ENCODE results near the gene GPANK1. TPM values are rescaled to one million over a fixed set of nuclear protein-coding genes. Genes with fewer than 3 reads are reported as not detected.

Gene GPANK1
- polyA plus RNA-seq, 4 donors: 14.8 to 30.2 (median 21.7) TPM

DNA sequence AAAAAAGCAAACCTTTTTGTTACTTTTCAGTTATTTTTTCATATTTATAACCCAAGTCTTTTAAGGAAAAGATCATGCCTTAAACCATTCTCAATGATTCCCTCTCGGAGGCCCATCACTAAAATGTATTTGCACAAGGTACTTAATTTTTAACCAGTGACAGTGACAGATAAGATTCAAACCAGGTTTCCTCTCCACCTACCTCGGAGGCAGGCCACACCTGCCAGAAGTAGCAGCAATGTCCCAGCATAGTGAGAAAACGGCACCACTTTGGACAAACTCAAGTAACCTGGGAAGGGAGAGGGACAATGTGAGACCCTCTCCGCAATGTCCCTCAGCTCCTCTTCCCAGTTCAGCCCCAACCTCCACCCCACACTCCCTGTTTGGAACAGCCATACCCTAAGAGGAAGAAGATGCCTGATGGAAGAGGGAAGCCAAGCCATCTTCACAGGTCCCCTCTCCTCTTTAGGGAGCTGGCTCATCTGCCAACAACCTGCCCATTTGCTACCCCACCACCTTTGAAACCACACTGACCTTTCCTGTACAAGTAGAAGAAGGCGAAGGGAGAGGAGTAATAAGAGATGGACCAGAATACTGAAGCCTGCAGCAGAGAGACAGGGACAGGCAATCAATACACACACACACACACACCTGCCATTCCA lies 36.1 kb upstream of the GPANK1 start:
- H3K36me3 ChIP-seq (ENCODE audit: control insufficient read depth in 3 of 3, insufficient read depth in 2 of 3, low read depth in 1 of 3, low read length in 3 of 3): peaks cover 0 to 45% (median 4%) of the 10 kb centered on the region in 3 donors
- H3K9me3 ChIP-seq (ENCODE audit: control insufficient read depth in 2 of 2, insufficient read depth in 1 of 2, low read depth in 1 of 2, low read length in 1 of 2): no peaks in the 10 kb centered on the region
- no peak overlapping the region for H3K4me3 ChIP-seq (ENCODE audit: low read depth in 1 of 3, low read length in 3 of 3)
- peaks cover 0 to 21% (median 4%) of the 10 kb centered on the region in 3 donors for H3K4me1 ChIP-seq (ENCODE audit: control insufficient read depth in 3 of 3, insufficient read depth in 2 of 3, low read depth in 1 of 3, low read length in 2 of 3)
- H3K27ac ChIP-seq (ENCODE audit: low read depth in 1 of 3, low read length in 2 of 3): peak overlapping the region in 2 of 3 donors; percentile 21 to 39
- DNase-seq: peak in 1 of 2 donors; percentile 50
- H3K27me3 ChIP-seq (ENCODE audit: control insufficient read depth in 3 of 3, insufficient read depth in 3 of 3, low read length in 3 of 3): no peaks in the 10 kb centered on the region
- 45 to 72% (median 64%) methylated on average over 5 of the region's 5 CpGs for whole genome bisulfite sequencing, 3 donors
- FAIRE-seq: no peak

DNA sequence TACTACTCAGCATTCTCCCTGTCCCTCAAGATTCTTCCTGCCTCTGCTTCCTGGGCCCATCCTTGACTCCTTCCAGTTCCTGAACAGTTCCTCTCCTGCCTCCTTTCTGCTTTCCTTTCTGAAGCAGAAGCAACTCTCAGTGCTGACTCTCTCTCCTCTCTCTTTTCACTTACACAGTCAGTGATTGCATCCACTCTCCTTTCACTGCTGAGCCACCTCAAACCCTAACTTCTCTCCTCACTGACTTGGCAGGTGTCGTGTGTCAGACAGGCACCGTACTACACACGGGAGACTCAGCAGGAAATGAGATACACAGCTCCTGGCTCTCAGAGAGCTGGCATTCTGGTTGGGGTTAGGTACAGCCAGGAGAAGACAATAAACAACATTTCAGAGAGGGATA lies 32.8 kb upstream of the GPANK1 start:
- H3K4me1 ChIP-seq (ENCODE audit: control insufficient read depth in 3 of 3, insufficient read depth in 2 of 3, low read depth in 1 of 3, low read length in 2 of 3): peaks cover 0 to 18% (median 4%) of the 10 kb centered on the region in 3 donors
- H3K9me3 ChIP-seq (ENCODE audit: control insufficient read depth in 2 of 2, insufficient read depth in 1 of 2, low read depth in 1 of 2, low read length in 1 of 2): no peaks in the 10 kb centered on the region
- no peak overlapping the region for H3K4me3 ChIP-seq (ENCODE audit: low read depth in 1 of 3, low read length in 3 of 3)
- H3K27me3 ChIP-seq (ENCODE audit: control insufficient read depth in 3 of 3, insufficient read depth in 3 of 3, low read length in 3 of 3): no peaks in the 10 kb centered on the region
- H3K27ac ChIP-seq (ENCODE audit: low read depth in 1 of 3, low read length in 2 of 3): no peak overlapping the region
- no peak for DNase-seq
- H3K36me3 ChIP-seq (ENCODE audit: control insufficient read depth in 3 of 3, insufficient read depth in 2 of 3, low read depth in 1 of 3, low read length in 3 of 3): peaks cover 7 to 76% (median 9%) of the 10 kb centered on the region in 3 donors
- 47 to 62% (median 48%) methylated on average over 3 of the region's 3 CpGs for WGBS, 3 donors
- no peak for FAIRE-seq

DNA sequence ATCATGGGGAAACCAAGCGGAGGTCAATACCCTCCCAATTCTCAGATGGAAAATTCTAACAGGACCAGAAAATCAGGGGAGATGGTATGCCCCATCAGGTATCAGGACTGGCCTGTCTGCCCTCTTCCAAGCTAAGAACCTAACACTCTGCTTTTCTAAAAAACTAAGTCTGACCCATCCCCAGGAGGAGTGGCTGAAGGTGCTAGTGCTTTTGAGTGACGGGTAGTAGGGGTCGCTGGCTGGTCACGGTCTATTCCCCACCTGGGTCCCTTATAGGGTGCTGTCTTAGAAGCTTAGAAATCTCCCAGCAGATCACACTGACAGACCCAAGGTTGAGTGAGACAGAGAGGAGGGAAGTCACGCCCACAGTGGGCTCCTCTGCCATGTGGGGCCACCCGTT lies 28.7 kb upstream of the GPANK1 start:
- Histone ChIP-seq H3K4me3 (ENCODE audit: low read depth in 1 of 3, low read length in 3 of 3) (no peak overlapping the region), H3K27me3 (ENCODE audit: control insufficient read depth in 3 of 3, insufficient read depth in 3 of 3, low read length in 3 of 3) (no peaks in the 10 kb centered on the region), H3K36me3 (ENCODE audit: control insufficient read depth in 3 of 3, insufficient read depth in 2 of 3, low read depth in 1 of 3, low read length in 3 of 3) (peaks cover 9 to 86% (median 14%) of the 10 kb centered on the region in 3 donors), H3K4me1 (ENCODE audit: control insufficient read depth in 3 of 3, insufficient read depth in 2 of 3, low read depth in 1 of 3, low read length in 2 of 3) (peaks cover 0 to 15% (median 0%) of the 10 kb centered on the region in 3 donors), H3K27ac (ENCODE audit: low read depth in 1 of 3, low read length in 2 of 3) (no peak overlapping the region), H3K9me3 (ENCODE audit: control insufficient read depth in 2 of 2, insufficient read depth in 1 of 2, low read depth in 1 of 2, low read length in 1 of 2) (no peaks in the 10 kb centered on the region)
- no peak for FAIRE-seq
- no peak for DNase-seq
- WGBS, 3 donors: 93 to 95% (median 94%) methylated on average over 6 of the region's 6 CpGs

GRCh38 chr6:31692886-31693285 lies 28.1 kb upstream of the GPANK1 start:
- Histone ChIP-seq H3K36me3 (ENCODE audit: control insufficient read depth in 3 of 3, insufficient read depth in 2 of 3, low read depth in 1 of 3, low read length in 3 of 3) (peaks cover 9 to 91% (median 14%) of the 10 kb centered on the region in 3 donors), H3K4me1 (ENCODE audit: control insufficient read depth in 3 of 3, insufficient read depth in 2 of 3, low read depth in 1 of 3, low read length in 2 of 3) (peaks cover 0 to 15% (median 0%) of the 10 kb centered on the region in 3 donors), H3K27me3 (ENCODE audit: control insufficient read depth in 3 of 3, insufficient read depth in 3 of 3, low read length in 3 of 3) (no peaks in the 10 kb centered on the region), H3K9me3 (ENCODE audit: control insufficient read depth in 2 of 2, insufficient read depth in 1 of 2, low read depth in 1 of 2, low read length in 1 of 2) (no peaks in the 10 kb centered on the region), H3K4me3 (ENCODE audit: low read depth in 1 of 3, low read length in 3 of 3) (no peak overlapping the region), H3K27ac (ENCODE audit: low read depth in 1 of 3, low read length in 2 of 3) (no peak overlapping the region)
- DNase-seq: no peak
- WGBS, 3 donors: 91 to 96% (median 93%) methylated on average over 8 to 9 of the region's 9 CpGs
- no peak for FAIRE-seq

GRCh38 chr6:31692353-31692752 lies 27.6 kb upstream of the GPANK1 start:
- H3K4me1 ChIP-seq (ENCODE audit: control insufficient read depth in 3 of 3, insufficient read depth in 2 of 3, low read depth in 1 of 3, low read length in 2 of 3): peaks cover 0 to 15% (median 0%) of the 10 kb centered on the region in 3 donors
- H3K4me3 ChIP-seq (ENCODE audit: low read depth in 1 of 3, low read length in 3 of 3): no peak overlapping the region
- FAIRE-seq: no peak
- 82 to 89% (median 88%) methylated on average over 4 of the region's 4 CpGs for WGBS, 3 donors
- no peaks in the 10 kb centered on the region for H3K27me3 ChIP-seq (ENCODE audit: control insufficient read depth in 3 of 3, insufficient read depth in 3 of 3, low read length in 3 of 3)
- H3K27ac ChIP-seq (ENCODE audit: low read depth in 1 of 3, low read length in 2 of 3): no peak overlapping the region
- DNase-seq: no peak
- H3K36me3 ChIP-seq (ENCODE audit: control insufficient read depth in 3 of 3, insufficient read depth in 2 of 3, low read depth in 1 of 3, low read length in 3 of 3): peaks cover 8 to 91% (median 14%) of the 10 kb centered on the region in 3 donors
- no peaks in the 10 kb centered on the region for H3K9me3 ChIP-seq (ENCODE audit: control insufficient read depth in 2 of 2, insufficient read depth in 1 of 2, low read depth in 1 of 2, low read length in 1 of 2)

DNA sequence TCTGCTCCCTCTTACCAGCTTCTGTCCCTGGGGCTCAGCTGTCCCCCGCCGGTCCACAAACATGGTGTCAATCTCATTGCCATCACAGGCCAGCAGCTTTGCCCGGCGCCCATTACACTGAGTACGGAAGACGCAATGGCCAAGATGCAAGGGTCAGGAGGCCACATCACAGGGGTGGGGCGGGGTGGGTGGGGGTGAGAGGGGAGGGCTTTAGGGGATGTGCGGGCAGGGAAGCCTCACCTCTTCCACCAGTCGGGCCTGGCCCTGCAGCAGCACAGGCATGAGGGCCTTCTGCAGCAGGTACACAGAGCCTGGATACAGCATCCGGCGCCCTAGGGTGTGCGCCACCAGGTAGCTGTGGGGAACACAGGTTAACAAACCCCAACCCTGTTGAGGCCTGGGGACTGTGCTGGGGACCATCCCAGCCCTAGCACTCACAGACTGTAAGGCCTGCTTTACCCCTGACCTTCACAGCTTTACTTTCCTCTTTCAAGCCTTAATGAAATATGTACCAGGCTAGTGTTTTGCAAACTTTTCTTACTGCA lies 26.8 kb upstream of the GPANK1 start:
- peaks cover 8 to 93% (median 14%) of the 10 kb centered on the region in 3 donors for H3K36me3 ChIP-seq (ENCODE audit: control insufficient read depth in 3 of 3, insufficient read depth in 2 of 3, low read depth in 1 of 3, low read length in 3 of 3)

GRCh38 chr6:31691078-31691463 lies 26.3 kb upstream of the GPANK1 start:
- Histone ChIP-seq H3K36me3 (ENCODE audit: control insufficient read depth in 3 of 3, insufficient read depth in 2 of 3, low read depth in 1 of 3, low read length in 3 of 3) (peaks cover 13 to 94% (median 16%) of the 10 kb centered on the region in 3 donors), H3K27ac (ENCODE audit: low read depth in 1 of 3, low read length in 2 of 3) (peak overlapping the region in 2 of 3 donors; percentile 71 to 92), H3K9me3 (ENCODE audit: control insufficient read depth in 2 of 2, insufficient read depth in 1 of 2, low read depth in 1 of 2, low read length in 1 of 2) (no peaks in the 10 kb centered on the region), H3K4me1 (ENCODE audit: control insufficient read depth in 3 of 3, insufficient read depth in 2 of 3, low read depth in 1 of 3, low read length in 2 of 3) (peaks cover 0 to 15% (median 0%) of the 10 kb centered on the region in 3 donors), H3K27me3 (ENCODE audit: control insufficient read depth in 3 of 3, insufficient read depth in 3 of 3, low read length in 3 of 3) (no peaks in the 10 kb centered on the region), H3K4me3 (ENCODE audit: low read depth in 1 of 3, low read length in 3 of 3) (no peak overlapping the region)
- DNase-seq (no peak), FAIRE-seq (no peak)
- WGBS, 3 donors: 83 to 90% (median 89%) methylated on average over 6 of the region's 6 CpGs

More for the DNA sequence above, 26.8 kb upstream of the GPANK1 start:
- peaks cover 0 to 15% (median 0%) of the 10 kb centered on the region in 3 donors for H3K4me1 ChIP-seq (ENCODE audit: control insufficient read depth in 3 of 3, insufficient read depth in 2 of 3, low read depth in 1 of 3, low read length in 2 of 3)
- no peak for DNase-seq
- no peaks in the 10 kb centered on the region for H3K27me3 ChIP-seq (ENCODE audit: control insufficient read depth in 3 of 3, insufficient read depth in 3 of 3, low read length in 3 of 3)
- H3K9me3 ChIP-seq (ENCODE audit: control insufficient read depth in 2 of 2, insufficient read depth in 1 of 2, low read depth in 1 of 2, low read length in 1 of 2): no peaks in the 10 kb centered on the region
- no peak overlapping the region for H3K27ac ChIP-seq (ENCODE audit: low read depth in 1 of 3, low read length in 2 of 3)
- no peak overlapping the region for H3K4me3 ChIP-seq (ENCODE audit: low read depth in 1 of 3, low read length in 3 of 3)
- FAIRE-seq: no peak
- WGBS, 3 donors: 95% methylated on average over 12 of the region's 12 CpGs

- peaks cover 13 to 95% (median 16%) of the 10 kb centered on the region in 3 donors for H3K36me3 ChIP-seq (ENCODE audit: control insufficient read depth in 3 of 3, insufficient read depth in 2 of 3, low read depth in 1 of 3, low read length in 3 of 3)
- no peak overlapping the region for H3K4me3 ChIP-seq (ENCODE audit: low read depth in 1 of 3, low read length in 3 of 3)
- H3K27ac ChIP-seq (ENCODE audit: low read depth in 1 of 3, low read length in 2 of 3): peak overlapping the region; percentile 52 to 92 (median 71)
- 31 to 59% (median 52%) methylated on average over 10 of the region's 10 CpGs for WGBS, 3 donors
- H3K4me1 ChIP-seq (ENCODE audit: control insufficient read depth in 3 of 3, insufficient read depth in 2 of 3, low read depth in 1 of 3, low read length in 2 of 3): peaks cover 0 to 15% (median 0%) of the 10 kb centered on the region in 3 donors
- no peaks in the 10 kb centered on the region for H3K9me3 ChIP-seq (ENCODE audit: control insufficient read depth in 2 of 2, insufficient read depth in 1 of 2, low read depth in 1 of 2, low read length in 1 of 2)
- no peaks in the 10 kb centered on the region for H3K27me3 ChIP-seq (ENCODE audit: control insufficient read depth in 3 of 3, insufficient read depth in 3 of 3, low read length in 3 of 3)
- FAIRE-seq: no peak
- peak; percentile 86 to 92 for DNase-seq
Measured at GRCh38 chr6:31690231-31691077, 25.7 kb upstream of the GPANK1 start.

Data from small intestine (tissue), 7 donors.